ENCODE results near the gene COPS2. TPM values are rescaled to one million over a fixed set of nuclear protein-coding genes. Genes with fewer than 3 reads are reported as not detected.

Gene COPS2
- total and polyA plus RNA-seq, 2 donors (not counting 1 experiment from before 2014, with no cell fraction given) = 13.8 to 47.8 TPM

GRCh38 chr15:49124371-49124770 is 31.0 kb downstream of the COPS2 start:
- no peak overlapping the region for H3K9ac ChIP-seq (ENCODE audit: low read length)
- no peak overlapping the region for H3K4me2 ChIP-seq (replicated peaks; ENCODE audit: low read depth, low read length, poor library complexity, severe bottlenecking)
- DNase-seq (no peak), ATAC-seq (ENCODE audit: low read depth) (no peak)
- no peak overlapping the region for H3K27ac ChIP-seq (ENCODE audit: low read length in 2 of 2)
- Mint-ChIP-seq H3K27ac (no peak overlapping the region), H3K27me3 (no peaks in the 10 kb centered on the region), H3K9me3 (ENCODE audit: insufficient read depth) (no peaks in the 10 kb centered on the region), H3K4me3 (no peak overlapping the region), H3K4me1 (no peaks in the 10 kb centered on the region)
- ChIA-PET CTCF (no interaction called here), POLR2A (no interaction called here)
- no peak overlapping the region for H3K4me3 ChIP-seq (ENCODE audit: control extremely low read depth in 1 of 5, extremely low read depth in 1 of 5, insufficient read depth in 1 of 5, low read depth in 2 of 5, low read length in 4 of 5)
- TF ChIP-seq CTCF (IDR thresholded peaks at IDR 0.05) (no peak), EZH2 (IDR thresholded peaks at IDR 0.05; ENCODE audit: borderline replicate concordance, insufficient read depth, low read depth, low read length, poor library complexity, severe bottlenecking) (no peak)
- intact Hi-C loops (cut with micrococcal nuclease) = no loop called here
- no CpG with 5 or more reads among the region's 2 CpGs for WGBS (ENCODE audit: insufficient coverage)
- H3K27me3 ChIP-seq (replicated peaks in 1 of 4; ENCODE audit: control extremely low read depth in 1 of 4, control insufficient read depth in 3 of 4, insufficient read depth in 4 of 4, low read length in 3 of 4) = no peaks in the 10 kb centered on the region
- H4K20me1 ChIP-seq (ENCODE audit: control insufficient read depth, insufficient read depth, low read length, poor library complexity, severe bottlenecking) = no peaks in the 10 kb centered on the region
- H3K4me1 ChIP-seq (ENCODE audit: control insufficient read depth in 2 of 2, insufficient read depth in 2 of 2, low read length in 2 of 2) = no peaks in the 10 kb centered on the region
- no peaks in the 10 kb centered on the region for H3K79me2 ChIP-seq (ENCODE audit: control insufficient read depth, insufficient read depth, low read length)
- no peaks in the 10 kb centered on the region for H3K9me3 ChIP-seq (ENCODE audit: control extremely low read depth in 1 of 3, control insufficient read depth in 2 of 3, insufficient read depth in 1 of 3, low read length in 2 of 3)
- H2AFZ ChIP-seq (ENCODE audit: insufficient read depth, low read depth, low read length, poor library complexity, severe bottlenecking) = no peak overlapping the region
- H3K36me3 ChIP-seq (replicated peaks in 1 of 2; ENCODE audit: control extremely low read depth in 1 of 2, control insufficient read depth in 1 of 2, extremely low read depth in 1 of 2, insufficient read depth in 2 of 2, low read length in 1 of 2) = peaks cover 11 to 26% of the 10 kb centered on the region in 2 experiments

GRCh38 chr15:49122541-49123062 is 32.8 kb downstream of the COPS2 start:
- Mint-ChIP-seq H3K27me3 (no peaks in the 10 kb centered on the region), H3K9me3 (ENCODE audit: insufficient read depth) (no peaks in the 10 kb centered on the region), H3K4me3 (no peak overlapping the region), H3K27ac (no peak overlapping the region), H3K4me1 (no peaks in the 10 kb centered on the region)
- Histone ChIP-seq H4K20me1 (ENCODE audit: control insufficient read depth, insufficient read depth, low read length, poor library complexity, severe bottlenecking) (no peaks in the 10 kb centered on the region), H2AFZ (ENCODE audit: insufficient read depth, low read depth, low read length, poor library complexity, severe bottlenecking) (no peak overlapping the region), H3K4me2 (replicated peaks; ENCODE audit: low read depth, low read length, poor library complexity, severe bottlenecking) (no peak overlapping the region), H3K36me3 (replicated peaks in 1 of 2; ENCODE audit: control extremely low read depth in 1 of 2, control insufficient read depth in 1 of 2, extremely low read depth in 1 of 2, insufficient read depth in 2 of 2, low read length in 1 of 2) (peaks cover 8 to 10% of the 10 kb centered on the region in 2 experiments), H3K9me3 (ENCODE audit: control extremely low read depth in 1 of 3, control insufficient read depth in 2 of 3, insufficient read depth in 1 of 3, low read length in 2 of 3) (no peaks in the 10 kb centered on the region), H3K9ac (ENCODE audit: low read length) (no peak overlapping the region), H3K4me3 (ENCODE audit: control extremely low read depth in 1 of 5, extremely low read depth in 1 of 5, insufficient read depth in 1 of 5, low read depth in 2 of 5, low read length in 4 of 5) (no peak overlapping the region), H3K27ac (ENCODE audit: low read length in 2 of 2) (no peak overlapping the region), H3K27me3 (replicated peaks in 1 of 4; ENCODE audit: control extremely low read depth in 1 of 4, control insufficient read depth in 3 of 4, insufficient read depth in 4 of 4, low read length in 3 of 4) (no peaks in the 10 kb centered on the region), H3K79me2 (ENCODE audit: control insufficient read depth, insufficient read depth, low read length) (no peaks in the 10 kb centered on the region), H3K4me1 (ENCODE audit: control insufficient read depth in 2 of 2, insufficient read depth in 2 of 2, low read length in 2 of 2) (no peaks in the 10 kb centered on the region)
- ATAC-seq (ENCODE audit: low read depth) = no peak
- TF ChIP-seq EZH2 (IDR thresholded peaks at IDR 0.05; ENCODE audit: borderline replicate concordance, insufficient read depth, low read depth, low read length, poor library complexity, severe bottlenecking) (no peak), CTCF (IDR thresholded peaks at IDR 0.05) (no peak)
- ChIA-PET POLR2A (no interaction called here), CTCF (interaction anchor here (1.7 kb wide), 1 partner anchor 23 kb away, joined by 5 read pairs; no protein-coding TSS in a partner anchor)
- intact Hi-C loops (cut with micrococcal nuclease) = no loop called here
- DNase-seq = no peak
- WGBS (ENCODE audit: insufficient coverage) = no CpG with 5 or more reads among the region's 1 CpG

Data from B cell (primary cell).